ENCODE data around the gene PDE6A. TPM values are rescaled to one million over a fixed set of nuclear protein-coding genes. Genes with fewer than 3 reads are reported as not detected.

Gene PDE6A
- total RNA-seq, 1 donor from 2014 or later: not detected

DNA sequence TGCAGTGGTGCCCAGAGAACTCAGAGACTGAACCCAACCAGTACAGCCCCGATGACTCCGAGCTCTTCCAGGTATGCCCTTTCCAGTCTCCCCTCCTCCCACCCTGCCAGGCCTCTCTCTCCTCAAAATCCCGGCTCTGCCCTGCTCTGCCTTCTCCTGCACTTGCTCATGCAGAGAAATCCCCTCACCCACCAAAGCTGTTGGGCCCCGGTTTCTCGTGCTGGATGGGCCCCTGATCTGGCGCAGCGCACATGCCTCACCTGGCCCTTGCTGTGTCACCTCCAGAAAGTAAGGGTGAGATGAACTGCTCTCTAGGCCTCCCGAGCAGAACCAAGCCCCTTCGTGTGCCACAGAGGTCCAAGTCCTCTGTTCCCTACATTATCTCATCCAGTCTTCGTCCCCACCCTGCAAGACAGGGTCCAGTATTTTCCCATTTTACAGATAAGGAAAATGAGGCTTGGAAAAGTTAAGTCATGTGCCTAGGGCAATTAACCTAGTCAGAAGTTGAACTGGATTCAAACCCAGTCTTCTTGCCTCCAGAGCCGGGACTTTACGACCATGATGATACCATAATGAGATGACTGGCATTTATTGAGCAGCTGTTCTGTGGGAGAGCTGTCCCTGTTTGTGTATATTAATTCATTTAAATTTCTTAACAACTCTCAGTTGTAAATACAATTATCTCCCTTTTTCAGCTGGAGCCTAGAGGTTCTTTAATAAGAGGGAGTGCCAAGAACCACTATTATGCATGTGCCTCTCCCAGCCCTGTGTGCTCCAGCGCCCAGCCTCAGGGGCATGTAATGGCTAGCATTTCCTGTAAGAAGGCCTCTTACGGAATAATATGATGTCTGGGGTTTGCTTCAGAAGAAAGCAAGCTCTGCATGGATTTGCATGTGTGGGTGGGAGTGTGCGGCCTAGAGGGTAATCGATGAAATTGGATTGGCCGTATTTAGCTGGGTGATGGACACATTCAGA lies 123.8 kb downstream of the PDE6A start:
- Histone ChIP-seq H3K9me3 (no peaks in the 10 kb centered on the region), H3K4me3 (no peak overlapping the region), H3K4me1 (no peaks in the 10 kb centered on the region), H3K36me3 (no peaks in the 10 kb centered on the region), H3K27me3 (ENCODE audit: low read depth) (no peaks in the 10 kb centered on the region), H3K27ac (no peak overlapping the region)
- intact Hi-C loops (cut with DNase I): loop anchor here (10.0 kb wide), 2 partner anchors 156 to 186 kb away; no protein-coding TSS in a partner anchor
- TF ChIP-seq, protein P1, sequence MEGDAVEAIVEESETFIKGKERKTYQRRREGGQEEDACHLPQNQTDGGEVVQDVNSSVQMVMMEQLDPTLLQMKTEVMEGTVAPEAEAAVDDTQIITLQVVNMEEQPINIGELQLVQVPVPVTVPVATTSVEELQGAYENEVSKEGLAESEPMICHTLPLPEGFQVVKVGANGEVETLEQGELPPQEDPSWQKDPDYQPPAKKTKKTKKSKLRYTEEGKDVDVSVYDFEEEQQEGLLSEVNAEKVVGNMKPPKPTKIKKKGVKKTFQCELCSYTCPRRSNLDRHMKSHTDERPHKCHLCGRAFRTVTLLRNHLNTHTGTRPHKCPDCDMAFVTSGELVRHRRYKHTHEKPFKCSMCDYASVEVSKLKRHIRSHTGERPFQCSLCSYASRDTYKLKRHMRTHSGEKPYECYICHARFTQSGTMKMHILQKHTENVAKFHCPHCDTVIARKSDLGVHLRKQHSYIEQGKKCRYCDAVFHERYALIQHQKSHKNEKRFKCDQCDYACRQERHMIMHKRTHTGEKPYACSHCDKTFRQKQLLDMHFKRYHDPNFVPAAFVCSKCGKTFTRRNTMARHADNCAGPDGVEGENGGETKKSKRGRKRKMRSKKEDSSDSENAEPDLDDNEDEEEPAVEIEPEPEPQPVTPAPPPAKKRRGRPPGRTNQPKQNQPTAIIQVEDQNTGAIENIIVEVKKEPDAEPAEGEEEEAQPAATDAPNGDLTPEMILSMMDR (IDR thresholded peaks at IDR 0.05): no peak
- DNase-seq: no peak
- no peak for ATAC-seq

DNA sequence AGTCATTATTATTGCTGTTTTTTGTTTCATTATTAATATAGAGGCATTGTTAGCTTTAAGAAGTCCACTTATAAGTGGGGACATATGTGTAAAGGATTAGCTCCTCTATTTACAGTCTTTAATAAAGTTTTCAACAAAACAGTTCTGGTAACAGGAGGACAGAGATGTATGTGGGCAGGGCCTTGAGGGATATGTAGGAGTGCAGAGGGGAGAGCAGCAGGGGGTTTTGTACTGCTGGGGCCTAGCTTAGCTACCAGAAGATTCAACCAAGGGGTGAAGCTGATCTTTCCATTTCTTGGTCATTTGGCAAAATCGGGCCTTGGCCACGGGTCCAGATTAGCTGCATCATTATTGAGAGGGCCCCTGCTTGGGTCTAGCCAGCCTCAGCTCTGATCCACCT lies 124.6 kb downstream of the PDE6A start:
- ATAC-seq: no peak
- Histone ChIP-seq H3K9me3 (no peaks in the 10 kb centered on the region), H3K27ac (no peak overlapping the region), H3K36me3 (no peaks in the 10 kb centered on the region), H3K4me1 (no peaks in the 10 kb centered on the region), H3K4me3 (no peak overlapping the region), H3K27me3 (ENCODE audit: low read depth) (no peaks in the 10 kb centered on the region)
- intact Hi-C loops (cut with DNase I): loop anchor here (10.0 kb wide), 2 partner anchors 155 to 185 kb away; no protein-coding TSS in a partner anchor
- TF ChIP-seq, protein P1 (IDR thresholded peaks at IDR 0.05): no peak
- no peak for DNase-seq

DNA sequence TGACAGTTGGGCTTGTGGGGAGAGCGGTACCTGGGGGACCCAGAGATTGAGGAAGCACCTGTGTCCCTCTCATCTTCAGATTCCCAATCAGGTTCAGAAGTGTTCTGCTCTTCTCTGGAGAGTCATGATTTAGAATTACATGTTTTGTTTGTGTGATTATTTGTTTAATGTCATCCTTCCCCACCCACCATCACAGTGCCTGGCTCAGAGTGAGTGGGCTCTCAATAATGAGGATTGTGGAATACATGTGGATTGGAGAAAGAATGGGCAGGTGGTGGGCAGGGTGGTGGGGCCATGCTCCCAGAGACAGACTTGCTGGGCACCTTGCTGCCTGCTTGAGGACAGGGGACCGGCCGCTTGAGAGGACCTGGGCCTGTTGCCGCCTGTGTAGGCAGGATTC lies 126.5 kb downstream of the PDE6A start:
- Histone ChIP-seq H3K36me3 (no peaks in the 10 kb centered on the region), H3K27me3 (ENCODE audit: low read depth) (no peaks in the 10 kb centered on the region), H3K4me3 (no peak overlapping the region), H3K4me1 (no peaks in the 10 kb centered on the region), H3K9me3 (no peaks in the 10 kb centered on the region), H3K27ac (no peak overlapping the region)
- no peak for DNase-seq
- no peak for ATAC-seq
- TF ChIP-seq, protein P1 (IDR thresholded peaks at IDR 0.05): no peak
- intact Hi-C loops (cut with DNase I): no loop called here

DNA sequence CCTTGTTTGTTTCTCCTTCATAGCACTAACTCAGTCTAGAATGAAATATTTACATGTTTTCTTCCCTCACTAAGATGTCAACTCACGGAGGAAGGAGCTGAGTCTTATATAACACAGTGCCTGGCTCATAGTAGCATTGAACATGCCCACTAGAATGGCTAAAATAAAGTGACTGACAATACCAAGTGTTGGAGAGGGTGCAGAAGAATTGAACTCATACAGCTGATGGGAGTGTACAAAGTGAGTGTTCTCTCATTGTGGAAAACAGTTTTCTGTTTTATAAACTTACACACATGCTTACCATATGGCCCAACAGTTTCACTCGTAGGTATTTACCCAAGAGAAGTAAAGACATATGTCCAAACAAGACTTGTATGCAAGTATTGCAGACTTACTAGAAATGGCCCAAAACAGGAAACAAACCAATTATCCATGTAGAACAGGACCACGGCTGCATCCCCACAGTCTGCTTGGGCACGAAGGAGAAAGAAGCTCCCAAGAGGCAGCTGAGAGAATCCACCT lies 127.0 kb downstream of the PDE6A start:
- H3K36me3 ChIP-seq: no peaks in the 10 kb centered on the region
- no peaks in the 10 kb centered on the region for H3K9me3 ChIP-seq
- no peak overlapping the region for H3K4me3 ChIP-seq
- DNase-seq: no peak
- H3K27me3 ChIP-seq (ENCODE audit: low read depth): no peaks in the 10 kb centered on the region
- ATAC-seq: no peak
- no peaks in the 10 kb centered on the region for H3K4me1 ChIP-seq
- TF ChIP-seq, protein P1 (IDR thresholded peaks at IDR 0.05): no peak
- intact Hi-C loops (cut with DNase I): no loop called here
- H3K27ac ChIP-seq: no peak overlapping the region

DNA sequence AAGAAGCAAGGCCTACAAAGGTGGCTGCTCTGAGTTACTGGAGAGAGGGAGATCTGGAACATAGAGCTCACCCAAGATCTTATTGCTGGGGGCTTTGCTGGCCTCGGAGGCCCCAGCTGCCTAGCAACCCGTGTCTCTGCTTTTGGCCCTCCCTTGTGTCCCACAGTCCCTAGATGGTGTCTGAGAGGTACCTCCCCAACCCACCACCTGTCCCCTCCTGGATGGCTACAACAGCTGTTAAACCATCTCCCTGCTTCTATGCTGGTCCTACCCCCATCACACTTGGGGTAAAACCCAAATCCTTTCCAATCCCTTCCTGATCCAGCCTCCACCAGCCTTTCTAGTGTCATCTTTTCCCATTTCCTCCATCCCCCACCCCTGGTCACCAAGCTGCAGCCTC lies 127.9 kb downstream of the PDE6A start:
- H3K4me3 ChIP-seq: no peak overlapping the region
- no peak for DNase-seq
- no peaks in the 10 kb centered on the region for H3K27me3 ChIP-seq (ENCODE audit: low read depth)
- intact Hi-C loops (cut with DNase I): no loop called here
- H3K9me3 ChIP-seq: no peaks in the 10 kb centered on the region
- H3K36me3 ChIP-seq: no peaks in the 10 kb centered on the region
- H3K4me1 ChIP-seq: no peaks in the 10 kb centered on the region
- H3K27ac ChIP-seq: no peak overlapping the region
- ATAC-seq: no peak
- TF ChIP-seq, protein P1 (IDR thresholded peaks at IDR 0.05): no peak

Measured in lower lobe of right lung (tissue), 2 donors.